K562 (cell line): Measurements from ENCODE around the gene AAK1. TPM values are rescaled to one million over a fixed set of nuclear protein-coding genes. Genes with fewer than 3 reads are reported as not detected.

Experiments
- GABPB1 ChIP-seq: sonication (generic); formaldehyde crosslinking; IDR thresholded peaks from 2 replicates; pipeline ENCODE4 v1.8.0; 2022; ENCODE audit warnings: mild to moderate bottlenecking, missing genetic modification reagents
- PCBP2 ChIP-seq: fragments of 200-400 bp; formaldehyde crosslinking; IDR thresholded peaks from 2 replicates; pipeline ENCODE4 v1.6.1; 2018; ENCODE audit warnings: low read length, low read depth, mild to moderate bottlenecking, moderate library complexity; ENCODE audit not compliant: poor library complexity, severe bottlenecking
- POLR2H ChIP-seq: IDR thresholded peaks from 2 replicates; pipeline ENCODE4 v1.6.1; 2016; ENCODE audit warnings: missing genetic modification characterization, low read depth, mild to moderate bottlenecking, control low read depth, missing compliant biosample characterization, moderate library complexity
- PRMT5 ChIP-seq: sonication (generic); formaldehyde crosslinking; IDR thresholded peaks from 2 replicates; pipeline ENCODE4 v1.5.0; 2020; ENCODE audit warnings: missing genetic modification reagents
- TCF3 ChIP-seq: sonication (generic); formaldehyde crosslinking; IDR thresholded peaks from 2 replicates; pipeline ENCODE4 v1.4.0; 2020; ENCODE audit warnings: mild to moderate bottlenecking, missing genetic modification reagents
- polyA plus RNA-seq, 8 experiments: library from polyadenylated mRNA; depleted of rRNA in 4 of 8; stranded (reverse) in 5 of 8; unstranded in 3 of 8; fragments of >200 nt; fragmentation: Nextera tagmentation in 2 of 8; fragmentation: Illumina TruSeq in 1 of 8; extraction: Ambion mirVana in 2 of 8; extraction: Trizol in 1 of 8; gene quantifications; 2 replicates each; pipeline versions ENCODE4 v1.2.1 to v1.2.3, GENCODE V29; 2011 to 2014; ENCODE audit warnings: inconsistent platforms in 1 of 8, missing spikeins in 1 of 8
- total RNA-seq, 7 experiments: library from RNA; depleted of rRNA in 6 of 7; stranded (reverse); fragments of >200 nt in 6 of 7; fragmentation: Illumina TruSeq in 2 of 7; extraction: Trizol in 2 of 7; gene quantifications; 2 replicates each; pipeline versions ENCODE4 v1.2.1 to v1.2.3, GENCODE V29; 2011 to 2021; ENCODE audit warnings: low replicate concordance in 1 of 7
- TF ChIP-seq, protein P1 (sequence below): fragments of 200-600 bp; sonication (generic); IDR thresholded peaks from one replicate; pipeline ENCODE4 v1.6.1; 2012; ENCODE audit warnings: mild to moderate bottlenecking, low read depth, low read length, inconsistent platforms
- TF ChIP-seq, protein P2 (sequence below): sonication (generic); formaldehyde crosslinking; IDR thresholded peaks from 2 replicates; pipeline ENCODE4 v1.8.0; 2022; ENCODE audit warnings: mild to moderate bottlenecking, missing genetic modification reagents
- TF ChIP-seq, protein P3 (sequence below): fragments of 450-650 bp; formaldehyde crosslinking; IDR thresholded peaks from 2 replicates; pipeline ENCODE4 v1.4.0; 2020; ENCODE audit warnings: mild to moderate bottlenecking, mixed read lengths

AAK1 gene
- total and polyA plus RNA-seq, 9 of the 15 experiments (the other 6 are each of a cell fraction or from before 2014, with no cell fraction given) = 0.89 to 17.1 (median 6.0) TPM

DNA sequence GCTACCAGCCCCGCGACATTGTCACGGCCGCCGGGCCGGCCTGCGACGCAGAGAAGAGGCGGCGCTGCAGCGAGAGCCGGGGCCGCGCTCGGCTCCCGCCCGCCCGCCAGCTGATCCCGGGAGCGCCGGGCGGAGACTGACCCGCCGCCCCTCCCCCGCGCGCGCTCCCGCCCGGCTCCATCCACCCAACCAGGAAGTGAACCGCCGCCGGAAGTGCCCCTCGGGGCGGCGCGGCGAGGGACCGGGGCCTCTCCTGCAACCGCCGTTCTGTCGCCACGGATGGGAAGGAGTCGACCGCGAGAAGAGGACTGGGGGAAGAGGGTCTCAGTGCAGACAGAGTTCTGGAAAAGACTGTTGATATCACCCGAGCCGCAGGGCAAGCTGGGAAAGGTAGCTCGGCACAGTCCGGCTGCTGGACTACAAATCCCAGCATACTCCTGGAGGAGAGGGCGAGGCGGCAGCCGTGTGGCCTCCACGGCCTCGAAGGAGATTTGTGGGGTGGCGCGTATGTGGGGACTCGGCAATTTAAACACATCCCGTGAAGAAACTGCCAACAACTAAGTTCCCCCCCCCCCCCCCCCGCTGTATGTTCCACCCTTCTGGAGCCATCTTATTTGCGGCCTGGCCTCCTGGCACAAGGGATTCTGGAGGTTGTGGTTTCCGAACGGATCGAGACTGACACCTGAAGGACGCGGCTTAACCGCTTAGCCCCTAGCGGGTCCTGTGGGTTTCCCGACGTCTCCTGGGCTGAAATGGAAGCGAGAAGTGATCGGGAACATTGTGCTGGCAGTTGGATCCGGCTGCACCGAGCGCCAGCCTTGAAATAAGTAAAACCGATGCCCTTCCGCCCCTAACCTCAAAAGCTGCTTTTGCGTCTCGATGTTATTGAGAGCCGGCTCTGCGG is at the start of gene AAK1 (continued):
- TF ChIP-seq, protein P1, sequence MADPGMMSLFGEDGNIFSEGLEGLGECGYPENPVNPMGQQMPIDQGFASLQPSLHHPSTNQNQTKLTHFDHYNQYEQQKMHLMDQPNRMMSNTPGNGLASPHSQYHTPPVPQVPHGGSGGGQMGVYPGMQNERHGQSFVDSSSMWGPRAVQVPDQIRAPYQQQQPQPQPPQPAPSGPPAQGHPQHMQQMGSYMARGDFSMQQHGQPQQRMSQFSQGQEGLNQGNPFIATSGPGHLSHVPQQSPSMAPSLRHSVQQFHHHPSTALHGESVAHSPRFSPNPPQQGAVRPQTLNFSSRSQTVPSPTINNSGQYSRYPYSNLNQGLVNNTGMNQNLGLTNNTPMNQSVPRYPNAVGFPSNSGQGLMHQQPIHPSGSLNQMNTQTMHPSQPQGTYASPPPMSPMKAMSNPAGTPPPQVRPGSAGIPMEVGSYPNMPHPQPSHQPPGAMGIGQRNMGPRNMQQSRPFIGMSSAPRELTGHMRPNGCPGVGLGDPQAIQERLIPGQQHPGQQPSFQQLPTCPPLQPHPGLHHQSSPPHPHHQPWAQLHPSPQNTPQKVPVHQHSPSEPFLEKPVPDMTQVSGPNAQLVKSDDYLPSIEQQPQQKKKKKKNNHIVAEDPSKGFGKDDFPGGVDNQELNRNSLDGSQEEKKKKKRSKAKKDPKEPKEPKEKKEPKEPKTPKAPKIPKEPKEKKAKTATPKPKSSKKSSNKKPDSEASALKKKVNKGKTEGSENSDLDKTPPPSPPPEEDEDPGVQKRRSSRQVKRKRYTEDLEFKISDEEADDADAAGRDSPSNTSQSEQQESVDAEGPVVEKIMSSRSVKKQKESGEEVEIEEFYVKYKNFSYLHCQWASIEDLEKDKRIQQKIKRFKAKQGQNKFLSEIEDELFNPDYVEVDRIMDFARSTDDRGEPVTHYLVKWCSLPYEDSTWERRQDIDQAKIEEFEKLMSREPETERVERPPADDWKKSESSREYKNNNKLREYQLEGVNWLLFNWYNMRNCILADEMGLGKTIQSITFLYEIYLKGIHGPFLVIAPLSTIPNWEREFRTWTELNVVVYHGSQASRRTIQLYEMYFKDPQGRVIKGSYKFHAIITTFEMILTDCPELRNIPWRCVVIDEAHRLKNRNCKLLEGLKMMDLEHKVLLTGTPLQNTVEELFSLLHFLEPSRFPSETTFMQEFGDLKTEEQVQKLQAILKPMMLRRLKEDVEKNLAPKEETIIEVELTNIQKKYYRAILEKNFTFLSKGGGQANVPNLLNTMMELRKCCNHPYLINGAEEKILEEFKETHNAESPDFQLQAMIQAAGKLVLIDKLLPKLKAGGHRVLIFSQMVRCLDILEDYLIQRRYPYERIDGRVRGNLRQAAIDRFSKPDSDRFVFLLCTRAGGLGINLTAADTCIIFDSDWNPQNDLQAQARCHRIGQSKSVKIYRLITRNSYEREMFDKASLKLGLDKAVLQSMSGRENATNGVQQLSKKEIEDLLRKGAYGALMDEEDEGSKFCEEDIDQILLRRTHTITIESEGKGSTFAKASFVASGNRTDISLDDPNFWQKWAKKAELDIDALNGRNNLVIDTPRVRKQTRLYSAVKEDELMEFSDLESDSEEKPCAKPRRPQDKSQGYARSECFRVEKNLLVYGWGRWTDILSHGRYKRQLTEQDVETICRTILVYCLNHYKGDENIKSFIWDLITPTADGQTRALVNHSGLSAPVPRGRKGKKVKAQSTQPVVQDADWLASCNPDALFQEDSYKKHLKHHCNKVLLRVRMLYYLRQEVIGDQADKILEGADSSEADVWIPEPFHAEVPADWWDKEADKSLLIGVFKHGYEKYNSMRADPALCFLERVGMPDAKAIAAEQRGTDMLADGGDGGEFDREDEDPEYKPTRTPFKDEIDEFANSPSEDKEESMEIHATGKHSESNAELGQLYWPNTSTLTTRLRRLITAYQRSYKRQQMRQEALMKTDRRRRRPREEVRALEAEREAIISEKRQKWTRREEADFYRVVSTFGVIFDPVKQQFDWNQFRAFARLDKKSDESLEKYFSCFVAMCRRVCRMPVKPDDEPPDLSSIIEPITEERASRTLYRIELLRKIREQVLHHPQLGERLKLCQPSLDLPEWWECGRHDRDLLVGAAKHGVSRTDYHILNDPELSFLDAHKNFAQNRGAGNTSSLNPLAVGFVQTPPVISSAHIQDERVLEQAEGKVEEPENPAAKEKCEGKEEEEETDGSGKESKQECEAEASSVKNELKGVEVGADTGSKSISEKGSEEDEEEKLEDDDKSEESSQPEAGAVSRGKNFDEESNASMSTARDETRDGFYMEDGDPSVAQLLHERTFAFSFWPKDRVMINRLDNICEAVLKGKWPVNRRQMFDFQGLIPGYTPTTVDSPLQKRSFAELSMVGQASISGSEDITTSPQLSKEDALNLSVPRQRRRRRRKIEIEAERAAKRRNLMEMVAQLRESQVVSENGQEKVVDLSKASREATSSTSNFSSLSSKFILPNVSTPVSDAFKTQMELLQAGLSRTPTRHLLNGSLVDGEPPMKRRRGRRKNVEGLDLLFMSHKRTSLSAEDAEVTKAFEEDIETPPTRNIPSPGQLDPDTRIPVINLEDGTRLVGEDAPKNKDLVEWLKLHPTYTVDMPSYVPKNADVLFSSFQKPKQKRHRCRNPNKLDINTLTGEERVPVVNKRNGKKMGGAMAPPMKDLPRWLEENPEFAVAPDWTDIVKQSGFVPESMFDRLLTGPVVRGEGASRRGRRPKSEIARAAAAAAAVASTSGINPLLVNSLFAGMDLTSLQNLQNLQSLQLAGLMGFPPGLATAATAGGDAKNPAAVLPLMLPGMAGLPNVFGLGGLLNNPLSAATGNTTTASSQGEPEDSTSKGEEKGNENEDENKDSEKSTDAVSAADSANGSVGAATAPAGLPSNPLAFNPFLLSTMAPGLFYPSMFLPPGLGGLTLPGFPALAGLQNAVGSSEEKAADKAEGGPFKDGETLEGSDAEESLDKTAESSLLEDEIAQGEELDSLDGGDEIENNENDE = no peak
- TF ChIP-seq PCBP2 (no peak), GABPB1 (CRISPR knock-in tag) (peak; percentile 92), TCF3 (CRISPR knock-in tag) (no peak), PRMT5 (CRISPR knock-in tag) (no peak), POLR2H (tag) (peak; percentile 82)
- TF ChIP-seq, protein P2, sequence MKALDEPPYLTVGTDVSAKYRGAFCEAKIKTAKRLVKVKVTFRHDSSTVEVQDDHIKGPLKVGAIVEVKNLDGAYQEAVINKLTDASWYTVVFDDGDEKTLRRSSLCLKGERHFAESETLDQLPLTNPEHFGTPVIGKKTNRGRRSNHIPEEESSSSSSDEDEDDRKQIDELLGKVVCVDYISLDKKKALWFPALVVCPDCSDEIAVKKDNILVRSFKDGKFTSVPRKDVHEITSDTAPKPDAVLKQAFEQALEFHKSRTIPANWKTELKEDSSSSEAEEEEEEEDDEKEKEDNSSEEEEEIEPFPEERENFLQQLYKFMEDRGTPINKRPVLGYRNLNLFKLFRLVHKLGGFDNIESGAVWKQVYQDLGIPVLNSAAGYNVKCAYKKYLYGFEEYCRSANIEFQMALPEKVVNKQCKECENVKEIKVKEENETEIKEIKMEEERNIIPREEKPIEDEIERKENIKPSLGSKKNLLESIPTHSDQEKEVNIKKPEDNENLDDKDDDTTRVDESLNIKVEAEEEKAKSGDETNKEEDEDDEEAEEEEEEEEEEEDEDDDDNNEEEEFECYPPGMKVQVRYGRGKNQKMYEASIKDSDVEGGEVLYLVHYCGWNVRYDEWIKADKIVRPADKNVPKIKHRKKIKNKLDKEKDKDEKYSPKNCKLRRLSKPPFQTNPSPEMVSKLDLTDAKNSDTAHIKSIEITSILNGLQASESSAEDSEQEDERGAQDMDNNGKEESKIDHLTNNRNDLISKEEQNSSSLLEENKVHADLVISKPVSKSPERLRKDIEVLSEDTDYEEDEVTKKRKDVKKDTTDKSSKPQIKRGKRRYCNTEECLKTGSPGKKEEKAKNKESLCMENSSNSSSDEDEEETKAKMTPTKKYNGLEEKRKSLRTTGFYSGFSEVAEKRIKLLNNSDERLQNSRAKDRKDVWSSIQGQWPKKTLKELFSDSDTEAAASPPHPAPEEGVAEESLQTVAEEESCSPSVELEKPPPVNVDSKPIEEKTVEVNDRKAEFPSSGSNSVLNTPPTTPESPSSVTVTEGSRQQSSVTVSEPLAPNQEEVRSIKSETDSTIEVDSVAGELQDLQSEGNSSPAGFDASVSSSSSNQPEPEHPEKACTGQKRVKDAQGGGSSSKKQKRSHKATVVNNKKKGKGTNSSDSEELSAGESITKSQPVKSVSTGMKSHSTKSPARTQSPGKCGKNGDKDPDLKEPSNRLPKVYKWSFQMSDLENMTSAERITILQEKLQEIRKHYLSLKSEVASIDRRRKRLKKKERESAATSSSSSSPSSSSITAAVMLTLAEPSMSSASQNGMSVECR = no peak; the same call in 1 of the 2 replicates
- TF ChIP-seq, protein P3, sequence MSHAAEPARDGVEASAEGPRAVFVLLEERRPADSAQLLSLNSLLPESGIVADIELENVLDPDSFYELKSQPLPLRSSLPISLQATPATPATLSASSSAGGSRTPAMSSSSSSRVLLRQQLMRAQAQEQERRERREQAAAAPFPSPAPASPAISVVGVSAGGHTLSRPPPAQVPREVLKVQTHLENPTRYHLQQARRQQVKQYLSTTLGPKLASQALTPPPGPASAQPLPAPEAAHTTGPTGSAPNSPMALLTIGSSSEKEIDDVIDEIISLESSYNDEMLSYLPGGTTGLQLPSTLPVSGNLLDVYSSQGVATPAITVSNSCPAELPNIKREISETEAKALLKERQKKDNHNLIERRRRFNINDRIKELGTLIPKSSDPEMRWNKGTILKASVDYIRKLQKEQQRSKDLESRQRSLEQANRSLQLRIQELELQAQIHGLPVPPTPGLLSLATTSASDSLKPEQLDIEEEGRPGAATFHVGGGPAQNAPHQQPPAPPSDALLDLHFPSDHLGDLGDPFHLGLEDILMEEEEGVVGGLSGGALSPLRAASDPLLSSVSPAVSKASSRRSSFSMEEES (CRISPR knock-in tag) = no peak
